GM23338 (cell line): ENCODE data around the gene SERTAD1. TPM values are rescaled to one million over a fixed set of nuclear protein-coding genes. Genes with fewer than 3 reads are reported as not detected.

ENCODE experiments used
- ATAC-seq: fragments of 200-7000 bp; cut with Tn5 transposase; 3 replicates; pipeline ENCODE4 v1.9.1; 2020
- DNase-seq: peaks from one replicate; pipeline ENCODE4 v3.0.0-alpha.2; 2015; ENCODE audit warnings: low spot score
- H2AFZ ChIP-seq: fragments of 200-600 bp; sonication (generic); 2 replicates; pipeline ENCODE4 v1.8.0; 2016; ENCODE audit warnings: antibody characterized with exemption, mild to moderate bottlenecking, moderate library complexity
- H3F3A ChIP-seq: fragments of 200-600 bp; sonication (generic); replicated peaks from 2 replicates; pipeline ENCODE4 v1.8.0; 2017; ENCODE audit warnings: antibody characterized with exemption, mixed run types, low read depth
- H3K27ac ChIP-seq: fragments of 200-600 bp; sonication (generic); 2 replicates; pipeline ENCODE4 v1.6.1; 2016; ENCODE audit warnings: low read depth
- H3K27me3 ChIP-seq: fragments of 200-600 bp; sonication (generic); 2 replicates; pipeline ENCODE4 v1.8.0; 2016; ENCODE audit warnings: mild to moderate bottlenecking, mixed run types, moderate library complexity; ENCODE audit not compliant: insufficient read depth
- H3K36me3 ChIP-seq: fragments of 200-600 bp; sonication (generic); 2 replicates; pipeline ENCODE4 v1.8.0; 2016; ENCODE audit warnings: mild to moderate bottlenecking; ENCODE audit not compliant: insufficient read depth
- H3K4me1 ChIP-seq: fragments of 200-600 bp; sonication (generic); 2 replicates; pipeline ENCODE4 v1.8.0; 2016; ENCODE audit warnings: mild to moderate bottlenecking, moderate library complexity; ENCODE audit not compliant: insufficient read depth
- H3K4me2 ChIP-seq: fragments of 200-600 bp; sonication (generic); 2 replicates; pipeline ENCODE4 v1.7.1; 2017; ENCODE audit warnings: mixed run types
- H3K4me3 ChIP-seq: fragments of 200-600 bp; sonication (generic); 2 replicates; pipeline ENCODE4 v1.6.1; 2016; ENCODE audit warnings: mixed run types
- H3K79me2 ChIP-seq: fragments of 200-600 bp; sonication (generic); replicated peaks from 2 replicates; pipeline ENCODE4 v1.8.0; 2017; ENCODE audit warnings: mild to moderate bottlenecking; ENCODE audit not compliant: insufficient read depth
- H3K9me2 ChIP-seq: fragments of 200-600 bp; sonication (generic); 2 replicates; pipeline ENCODE4 v1.8.0; 2017; ENCODE audit not compliant: insufficient read depth
- H4K20me1 ChIP-seq: fragments of 200-600 bp; sonication (generic); replicated peaks from 2 replicates; pipeline ENCODE4 v1.8.0; 2017; ENCODE audit warnings: mild to moderate bottlenecking; ENCODE audit not compliant: insufficient read depth
- H3K27ac Mint-ChIP-seq: 2 replicates; pipeline ENCODE4 v1.8.0; 2020; ENCODE audit warnings: inconsistent platforms, mild to moderate bottlenecking, moderate library complexity, mixed read lengths
- H3K27me3 Mint-ChIP-seq: 3 replicates; pipeline ENCODE4 v1.8.0; 2022; ENCODE audit warnings: low read depth, mild to moderate bottlenecking, moderate library complexity, mixed read lengths, inconsistent platforms; ENCODE audit not compliant: insufficient read depth, poor library complexity
- H3K36me3 Mint-ChIP-seq: 3 replicates; pipeline ENCODE4 v1.8.0; 2021; ENCODE audit warnings: low read depth, mild to moderate bottlenecking, inconsistent platforms, moderate library complexity, mixed read lengths
- H3K4me1 Mint-ChIP-seq: 3 replicates; pipeline ENCODE4 v1.8.0; 2020; ENCODE audit warnings: mild to moderate bottlenecking, inconsistent platforms, mixed read lengths
- H3K4me3 Mint-ChIP-seq: 3 replicates; pipeline ENCODE4 v1.8.0; 2021; ENCODE audit warnings: moderate library complexity, mild to moderate bottlenecking, inconsistent platforms, mixed read lengths
- H3K9me3 Mint-ChIP-seq: 3 replicates; pipeline ENCODE4 v1.8.0; 2020; ENCODE audit warnings: moderate library complexity, mild to moderate bottlenecking, inconsistent platforms, mixed read lengths
- POLR2AphosphoS5 ChIP-seq: IDR thresholded peaks from 2 replicates; pipeline ENCODE4 v1.6.1; 2016; ENCODE audit warnings: antibody characterized with exemption, low read depth
- ZNF114 ChIP-seq: fragments of 250-450 bp; sonication (Bioruptor Pico); IDR thresholded peaks from 2 replicates; pipeline ENCODE4 v1.5.0; 2020; ENCODE audit warnings: mild to moderate bottlenecking, moderate library complexity
- polyA plus RNA-seq: library from polyadenylated mRNA; unstranded; fragments of >200 nt; fragmentation: Nextera tagmentation; extraction: Ambion mirVana; gene quantifications from 2 replicates; pipeline ENCODE4 v1.2.1, GENCODE V29; 2016
- total RNA-seq: library from RNA; depleted of rRNA; stranded (reverse); fragments of >200 nt; shearing (Covaris generic); gene quantifications from 2 replicates; pipeline ENCODE4 v1.2.3, GENCODE V29; 2014
- TF ChIP-seq, protein P1 (sequence below): fragments of 250-450 bp; sonication (Bioruptor Pico); IDR thresholded peaks from 2 replicates; pipeline ENCODE4 v1.5.0; 2020; ENCODE audit warnings: mild to moderate bottlenecking, moderate library complexity
- TF ChIP-seq, protein P2 (sequence below): IDR thresholded peaks from one replicate; pipeline ENCODE4 v1.6.1; 2018; ENCODE audit warnings: antibody characterized with exemption; ENCODE audit not compliant: unreplicated experiment

The SERTAD1 gene
- total and polyA plus RNA-seq, 2 experiments from 2014 or later = 4.6 to 9.1 TPM

DNA sequence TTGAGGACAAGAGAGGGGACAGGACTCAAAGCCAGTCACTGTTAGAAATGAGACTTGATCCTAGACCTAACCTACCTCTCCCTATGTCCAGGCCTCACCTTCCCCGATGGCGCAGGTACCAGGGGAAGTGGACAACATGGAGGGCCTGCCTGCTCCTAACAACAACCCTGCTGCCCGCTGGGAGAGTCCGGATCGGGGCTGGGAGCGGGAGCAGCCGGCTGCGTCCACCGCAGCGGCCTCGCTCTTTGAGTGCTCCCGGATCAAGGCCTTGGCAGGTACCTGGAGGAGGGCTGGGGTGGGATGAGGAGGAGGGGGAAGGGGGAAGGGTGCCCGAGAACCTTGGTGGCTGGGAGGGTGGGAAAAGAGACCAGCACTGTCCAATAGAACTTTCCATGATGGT, 46.7 kb upstream of the SERTAD1 start (continued):
- TF ChIP-seq, protein P1, sequence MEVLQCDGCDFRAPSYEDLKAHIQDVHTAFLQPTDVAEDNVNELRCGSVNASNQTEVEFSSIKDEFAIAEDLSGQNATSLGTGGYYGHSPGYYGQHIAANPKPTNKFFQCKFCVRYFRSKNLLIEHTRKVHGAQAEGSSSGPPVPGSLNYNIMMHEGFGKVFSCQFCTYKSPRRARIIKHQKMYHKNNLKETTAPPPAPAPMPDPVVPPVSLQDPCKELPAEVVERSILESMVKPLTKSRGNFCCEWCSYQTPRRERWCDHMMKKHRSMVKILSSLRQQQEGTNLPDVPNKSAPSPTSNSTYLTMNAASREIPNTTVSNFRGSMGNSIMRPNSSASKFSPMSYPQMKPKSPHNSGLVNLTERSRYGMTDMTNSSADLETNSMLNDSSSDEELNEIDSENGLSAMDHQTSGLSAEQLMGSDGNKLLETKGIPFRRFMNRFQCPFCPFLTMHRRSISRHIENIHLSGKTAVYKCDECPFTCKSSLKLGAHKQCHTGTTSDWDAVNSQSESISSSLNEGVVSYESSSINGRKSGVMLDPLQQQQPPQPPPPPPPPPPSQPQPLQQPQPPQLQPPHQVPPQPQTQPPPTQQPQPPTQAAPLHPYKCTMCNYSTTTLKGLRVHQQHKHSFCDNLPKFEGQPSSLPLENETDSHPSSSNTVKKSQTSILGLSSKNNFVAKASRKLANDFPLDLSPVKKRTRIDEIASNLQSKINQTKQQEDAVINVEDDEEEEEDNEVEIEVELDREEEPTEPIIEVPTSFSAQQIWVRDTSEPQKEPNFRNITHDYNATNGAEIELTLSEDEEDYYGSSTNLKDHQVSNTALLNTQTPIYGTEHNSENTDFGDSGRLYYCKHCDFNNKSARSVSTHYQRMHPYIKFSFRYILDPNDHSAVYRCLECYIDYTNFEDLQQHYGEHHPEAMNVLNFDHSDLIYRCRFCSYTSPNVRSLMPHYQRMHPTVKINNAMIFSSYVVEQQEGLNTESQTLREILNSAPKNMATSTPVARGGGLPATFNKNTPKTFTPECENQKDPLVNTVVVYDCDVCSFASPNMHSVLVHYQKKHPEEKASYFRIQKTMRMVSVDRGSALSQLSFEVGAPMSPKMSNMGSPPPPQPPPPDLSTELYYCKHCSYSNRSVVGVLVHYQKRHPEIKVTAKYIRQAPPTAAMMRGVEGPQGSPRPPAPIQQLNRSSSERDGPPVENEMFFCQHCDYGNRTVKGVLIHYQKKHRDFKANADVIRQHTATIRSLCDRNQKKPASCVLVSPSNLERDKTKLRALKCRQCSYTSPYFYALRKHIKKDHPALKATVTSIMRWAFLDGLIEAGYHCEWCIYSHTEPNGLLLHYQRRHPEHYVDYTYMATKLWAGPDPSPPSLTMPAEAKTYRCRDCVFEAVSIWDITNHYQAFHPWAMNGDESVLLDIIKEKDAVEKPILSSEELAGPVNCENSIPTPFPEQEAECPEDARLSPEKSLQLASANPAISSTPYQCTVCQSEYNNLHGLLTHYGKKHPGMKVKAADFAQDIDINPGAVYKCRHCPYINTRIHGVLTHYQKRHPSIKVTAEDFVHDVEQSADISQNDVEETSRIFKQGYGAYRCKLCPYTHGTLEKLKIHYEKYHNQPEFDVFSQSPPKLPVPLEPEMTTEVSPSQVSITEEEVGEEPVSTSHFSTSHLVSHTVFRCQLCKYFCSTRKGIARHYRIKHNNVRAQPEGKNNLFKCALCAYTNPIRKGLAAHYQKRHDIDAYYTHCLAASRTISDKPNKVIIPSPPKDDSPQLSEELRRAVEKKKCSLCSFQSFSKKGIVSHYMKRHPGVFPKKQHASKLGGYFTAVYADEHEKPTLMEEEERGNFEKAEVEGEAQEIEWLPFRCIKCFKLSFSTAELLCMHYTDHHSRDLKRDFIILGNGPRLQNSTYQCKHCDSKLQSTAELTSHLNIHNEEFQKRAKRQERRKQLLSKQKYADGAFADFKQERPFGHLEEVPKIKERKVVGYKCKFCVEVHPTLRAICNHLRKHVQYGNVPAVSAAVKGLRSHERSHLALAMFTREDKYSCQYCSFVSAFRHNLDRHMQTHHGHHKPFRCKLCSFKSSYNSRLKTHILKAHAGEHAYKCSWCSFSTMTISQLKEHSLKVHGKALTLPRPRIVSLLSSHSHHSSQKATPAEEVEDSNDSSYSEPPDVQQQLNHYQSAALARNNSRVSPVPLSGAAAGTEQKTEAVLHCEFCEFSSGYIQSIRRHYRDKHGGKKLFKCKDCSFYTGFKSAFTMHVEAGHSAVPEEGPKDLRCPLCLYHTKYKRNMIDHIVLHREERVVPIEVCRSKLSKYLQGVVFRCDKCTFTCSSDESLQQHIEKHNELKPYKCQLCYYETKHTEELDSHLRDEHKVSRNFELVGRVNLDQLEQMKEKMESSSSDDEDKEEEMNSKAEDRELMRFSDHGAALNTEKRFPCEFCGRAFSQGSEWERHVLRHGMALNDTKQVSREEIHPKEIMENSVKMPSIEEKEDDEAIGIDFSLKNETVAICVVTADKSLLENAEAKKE (CRISPR knock-in tag) = no peak
- TF ChIP-seq POLR2AphosphoS5 = no peak
- TF ChIP-seq, protein P2, sequence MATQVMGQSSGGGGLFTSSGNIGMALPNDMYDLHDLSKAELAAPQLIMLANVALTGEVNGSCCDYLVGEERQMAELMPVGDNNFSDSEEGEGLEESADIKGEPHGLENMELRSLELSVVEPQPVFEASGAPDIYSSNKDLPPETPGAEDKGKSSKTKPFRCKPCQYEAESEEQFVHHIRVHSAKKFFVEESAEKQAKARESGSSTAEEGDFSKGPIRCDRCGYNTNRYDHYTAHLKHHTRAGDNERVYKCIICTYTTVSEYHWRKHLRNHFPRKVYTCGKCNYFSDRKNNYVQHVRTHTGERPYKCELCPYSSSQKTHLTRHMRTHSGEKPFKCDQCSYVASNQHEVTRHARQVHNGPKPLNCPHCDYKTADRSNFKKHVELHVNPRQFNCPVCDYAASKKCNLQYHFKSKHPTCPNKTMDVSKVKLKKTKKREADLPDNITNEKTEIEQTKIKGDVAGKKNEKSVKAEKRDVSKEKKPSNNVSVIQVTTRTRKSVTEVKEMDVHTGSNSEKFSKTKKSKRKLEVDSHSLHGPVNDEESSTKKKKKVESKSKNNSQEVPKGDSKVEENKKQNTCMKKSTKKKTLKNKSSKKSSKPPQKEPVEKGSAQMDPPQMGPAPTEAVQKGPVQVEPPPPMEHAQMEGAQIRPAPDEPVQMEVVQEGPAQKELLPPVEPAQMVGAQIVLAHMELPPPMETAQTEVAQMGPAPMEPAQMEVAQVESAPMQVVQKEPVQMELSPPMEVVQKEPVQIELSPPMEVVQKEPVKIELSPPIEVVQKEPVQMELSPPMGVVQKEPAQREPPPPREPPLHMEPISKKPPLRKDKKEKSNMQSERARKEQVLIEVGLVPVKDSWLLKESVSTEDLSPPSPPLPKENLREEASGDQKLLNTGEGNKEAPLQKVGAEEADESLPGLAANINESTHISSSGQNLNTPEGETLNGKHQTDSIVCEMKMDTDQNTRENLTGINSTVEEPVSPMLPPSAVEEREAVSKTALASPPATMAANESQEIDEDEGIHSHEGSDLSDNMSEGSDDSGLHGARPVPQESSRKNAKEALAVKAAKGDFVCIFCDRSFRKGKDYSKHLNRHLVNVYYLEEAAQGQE = no peak

DNA sequence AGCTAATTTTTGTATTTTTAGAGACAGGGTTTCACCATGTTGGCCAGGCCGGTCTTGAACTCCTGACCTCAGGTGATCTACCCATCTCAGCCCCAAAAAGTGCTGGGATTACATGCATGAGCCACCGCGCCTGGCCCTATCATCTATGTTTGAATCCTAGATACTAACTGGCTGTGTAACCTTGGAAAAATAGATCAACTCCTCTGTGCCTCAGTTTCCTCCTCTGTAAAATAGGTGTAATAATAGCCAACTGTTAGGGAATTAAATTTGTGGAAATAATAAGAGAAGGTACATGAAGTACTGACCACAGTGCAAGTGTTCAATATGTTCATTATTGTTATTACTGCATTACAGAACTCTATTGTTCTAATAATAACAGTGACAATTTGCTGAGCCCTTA, 45.3 kb upstream of the SERTAD1 start:
- Histone ChIP-seq H3F3A (peaks cover 3% of the 10 kb centered on the region; the same call in 1 of the 2 replicates), H3K4me3 (no peak overlapping the region), H3K4me1 (no peaks in the 10 kb centered on the region; the same call in 1 of the 2 replicates), H2AFZ (no peak overlapping the region), H3K27ac (no peak overlapping the region), H3K36me3 (no peaks in the 10 kb centered on the region), H3K27me3 (peaks cover 33% of the 10 kb centered on the region), H3K4me2 (no peak overlapping the region), H4K20me1 (no peaks in the 10 kb centered on the region), H3K79me2 (no peaks in the 10 kb centered on the region), H3K9me2 (no peaks in the 10 kb centered on the region)
- Mint-ChIP-seq H3K27ac (no peak overlapping the region), H3K4me3 (no peak overlapping the region), H3K36me3 (no peaks in the 10 kb centered on the region; the same call in 2 of the 3 replicates), H3K4me1 (peaks cover 6% of the 10 kb centered on the region), H3K27me3 (peaks cover 23% of the 10 kb centered on the region), H3K9me3 (no peaks in the 10 kb centered on the region; the same call in 2 of the 3 replicates)
- TF ChIP-seq ZNF114 (CRISPR knock-in tag) = no peak
- ATAC-seq (no peak), DNase-seq (no peak)
